HG03097 (cell line): ENCODE data around the gene TMEM42.

Experiments
- ATAC-seq: cut with Tn5 transposase; IDR thresholded peaks from one replicate; pipeline ENCODE4 v1.9.1; 2021; ENCODE audit not compliant: unreplicated experiment, low FRiP score

The TMEM42 gene

DNA sequence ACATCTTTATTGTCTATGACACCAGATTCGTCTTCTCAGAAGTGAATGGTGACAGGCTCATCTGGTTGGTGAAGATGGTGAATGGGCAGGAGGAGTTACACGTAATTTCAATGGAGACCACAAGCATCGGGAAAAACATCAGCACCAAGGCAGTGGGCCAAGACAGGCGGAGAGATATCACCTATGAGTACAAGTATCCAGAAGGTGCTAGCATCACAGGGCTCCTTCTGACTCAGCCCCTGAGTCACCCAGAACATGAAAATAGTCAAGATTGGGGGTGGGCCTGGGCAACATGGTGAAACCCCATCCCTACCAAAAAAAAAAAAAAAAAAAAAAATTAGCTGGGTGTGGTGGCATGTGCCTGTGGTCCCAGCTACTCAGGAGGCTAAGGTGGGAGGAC is 45.3 kb downstream of the TMEM42 start:
- no peak for ATAC-seq

DNA sequence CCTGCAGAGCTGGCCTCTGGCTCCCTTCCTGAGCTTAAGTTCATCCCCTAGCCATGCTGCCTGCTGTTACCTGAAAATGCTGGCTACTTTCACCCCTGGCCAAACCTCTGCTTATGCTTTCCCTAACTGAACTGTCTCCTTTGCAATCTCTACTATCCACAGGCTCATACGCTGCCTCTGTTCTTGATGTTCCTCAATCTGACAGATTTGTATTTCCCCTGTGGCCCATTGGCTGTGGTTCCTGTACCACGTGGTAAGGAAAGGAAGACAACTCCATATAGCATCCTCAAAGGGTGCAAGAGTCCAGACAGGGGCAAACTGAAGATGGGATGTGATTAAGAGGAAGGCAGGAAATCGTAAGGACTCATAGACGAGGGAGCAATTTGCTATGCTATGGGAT is 45.9 kb downstream of the TMEM42 start:
- no peak for ATAC-seq

DNA sequence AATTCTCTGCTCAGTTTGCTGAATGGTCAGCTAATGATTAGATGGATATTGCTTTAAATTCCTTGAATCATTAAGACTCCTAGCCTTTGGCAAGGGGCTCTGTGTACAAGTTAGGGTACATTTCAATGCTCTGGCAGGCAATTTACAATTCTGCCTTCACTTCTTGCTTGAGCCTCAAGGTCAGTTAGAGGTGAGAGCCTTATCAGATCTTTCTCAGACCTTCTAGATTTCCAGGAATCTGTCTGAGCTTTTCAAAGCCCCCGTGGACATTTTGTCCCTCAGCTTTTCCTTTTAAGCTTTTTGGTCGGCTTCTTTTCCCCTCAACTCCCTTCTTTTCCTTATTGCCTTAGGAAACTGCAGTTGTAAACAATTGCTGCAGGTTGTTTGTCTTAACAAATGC is 47.4 kb downstream of the TMEM42 start:
- ATAC-seq = no peak

DNA sequence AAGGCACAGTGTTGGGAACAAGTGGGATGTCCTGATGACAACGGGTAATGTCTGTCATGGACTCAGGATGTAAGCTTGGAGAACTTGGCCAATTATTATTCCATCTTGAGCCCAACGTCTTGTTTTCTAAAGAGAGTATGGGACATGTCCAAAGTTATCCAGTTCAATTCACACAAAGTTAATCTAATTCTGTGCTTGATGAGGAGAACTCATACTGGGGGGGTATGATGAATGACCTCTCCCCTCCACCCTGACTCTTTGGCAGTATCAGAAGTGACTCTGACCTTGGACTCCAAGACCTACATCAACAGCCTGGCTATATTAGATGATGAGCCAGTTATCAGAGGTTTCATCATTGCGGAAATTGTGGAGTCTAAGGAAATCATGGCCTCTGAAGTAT is 49.0 kb downstream of the TMEM42 start:
- no peak for ATAC-seq

DNA sequence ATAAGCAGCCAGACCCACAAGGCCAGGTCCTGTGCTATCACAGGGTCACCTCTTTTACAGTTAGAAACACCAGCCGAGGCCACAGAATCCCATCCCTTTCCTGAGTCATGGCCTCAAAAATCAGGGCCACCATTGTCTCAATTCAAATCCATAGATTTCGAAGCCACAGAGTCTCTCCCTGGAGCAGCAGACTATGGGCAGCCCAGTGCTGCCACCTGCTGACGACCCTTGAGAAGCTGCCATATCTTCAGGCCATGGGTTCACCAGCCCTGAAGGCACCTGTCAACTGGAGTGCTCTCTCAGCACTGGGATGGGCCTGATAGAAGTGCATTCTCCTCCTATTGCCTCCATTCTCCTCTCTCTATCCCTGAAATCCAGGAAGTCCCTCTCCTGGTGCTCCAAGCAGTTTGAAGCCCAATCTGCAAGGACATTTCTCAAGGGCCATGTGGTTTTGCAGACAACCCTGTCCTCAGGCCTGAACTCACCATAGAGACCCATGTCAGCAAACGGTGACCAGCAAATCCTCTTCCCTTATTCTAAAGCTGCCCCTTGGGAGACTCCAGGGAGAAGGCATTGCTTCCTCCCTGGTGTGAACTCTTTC is 52.3 kb downstream of the TMEM42 start:
- no peak for ATAC-seq

DNA sequence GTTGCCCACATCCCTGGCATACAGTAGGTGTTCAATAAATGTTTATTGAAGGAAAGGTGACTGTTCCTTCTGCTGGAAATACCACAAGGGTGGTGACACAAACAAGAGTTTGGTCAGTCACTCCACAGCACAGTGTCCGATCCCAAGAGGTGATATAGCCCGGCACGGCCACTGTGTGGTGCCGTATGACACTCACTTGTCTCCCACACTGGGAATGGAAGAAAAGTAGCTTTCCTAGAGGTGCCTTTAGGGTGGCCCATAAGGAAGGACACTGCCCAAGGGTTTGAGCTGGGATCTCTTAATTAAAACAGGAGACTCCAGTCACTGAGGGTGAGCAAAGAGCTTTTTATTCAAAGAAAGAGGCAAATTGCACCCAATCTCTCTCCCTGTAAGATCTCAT is 53.2 kb downstream of the TMEM42 start:
- no peak for ATAC-seq
